Erythroblast (primary cell): ENCODE data around the gene ZNF385B.
"Not testable (repeated sequence)": the region's sequence is repeated elsewhere in the genome, so short reads cannot be mapped to it uniquely, and the experiment has no call there.

Source experiments
- DNase-seq, 2 experiments: peaks; one replicate each; lab custom pipeline; 2025; lab: John Stamatoyannopoulos, UW
- GATA1 ChIP-seq: IDR thresholded peaks from 2 replicates; pipeline ENCODE4 v1.6.1; 2011; ENCODE audit warnings: low read depth, mild to moderate bottlenecking, control low read depth, low read length, moderate library complexity
- POLR2A ChIP-seq: IDR thresholded peaks from 2 replicates; pipeline ENCODE4 v1.6.1; 2011; ENCODE audit warnings: mild to moderate bottlenecking, low read length

ZNF385B gene

DNA sequence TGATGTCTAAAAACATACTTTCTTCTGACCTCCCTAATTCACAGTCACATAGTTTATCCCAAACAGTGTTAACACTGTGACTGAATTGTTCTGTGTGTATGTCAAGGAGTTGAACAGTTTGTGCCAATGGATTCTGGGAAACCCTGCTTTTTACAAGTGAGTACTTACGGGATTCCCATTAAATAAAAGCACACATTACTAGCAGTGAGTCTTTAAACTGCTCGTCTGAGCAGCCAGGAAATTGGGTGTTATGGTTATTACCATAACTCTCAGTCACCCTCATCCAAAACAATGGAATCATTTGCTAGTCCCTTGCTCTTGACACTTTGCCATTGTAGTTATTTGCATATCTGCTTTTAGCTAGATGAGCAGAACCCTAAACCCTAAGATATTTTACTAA is 209.1 kb downstream of the ZNF385B start:
- no peak for TF ChIP-seq POLR2A
- TF ChIP-seq GATA1, result no peak
- DNase-seq, result no peak

DNA sequence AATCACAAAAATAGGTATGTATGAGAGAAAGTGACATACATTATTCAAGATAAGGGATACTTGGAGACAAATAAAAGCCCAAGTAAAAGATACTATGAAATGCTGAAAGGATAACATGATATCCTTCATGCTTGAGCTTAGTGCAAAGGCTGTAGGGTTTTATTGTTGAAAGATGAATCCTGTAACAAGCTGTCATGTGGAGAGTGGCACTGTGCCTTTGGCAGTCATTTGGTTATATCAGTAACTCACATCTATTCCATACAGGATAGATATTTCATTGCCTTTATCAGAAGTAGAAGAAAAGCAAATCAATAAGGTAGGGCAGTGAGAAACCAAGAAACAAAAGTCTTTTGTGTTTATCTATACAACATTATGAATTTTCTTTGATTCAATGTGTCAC is 211.0 kb downstream of the ZNF385B start:
- no peak for TF ChIP-seq POLR2A
- TF ChIP-seq GATA1, result no peak
- DNase-seq, result no peak

DNA sequence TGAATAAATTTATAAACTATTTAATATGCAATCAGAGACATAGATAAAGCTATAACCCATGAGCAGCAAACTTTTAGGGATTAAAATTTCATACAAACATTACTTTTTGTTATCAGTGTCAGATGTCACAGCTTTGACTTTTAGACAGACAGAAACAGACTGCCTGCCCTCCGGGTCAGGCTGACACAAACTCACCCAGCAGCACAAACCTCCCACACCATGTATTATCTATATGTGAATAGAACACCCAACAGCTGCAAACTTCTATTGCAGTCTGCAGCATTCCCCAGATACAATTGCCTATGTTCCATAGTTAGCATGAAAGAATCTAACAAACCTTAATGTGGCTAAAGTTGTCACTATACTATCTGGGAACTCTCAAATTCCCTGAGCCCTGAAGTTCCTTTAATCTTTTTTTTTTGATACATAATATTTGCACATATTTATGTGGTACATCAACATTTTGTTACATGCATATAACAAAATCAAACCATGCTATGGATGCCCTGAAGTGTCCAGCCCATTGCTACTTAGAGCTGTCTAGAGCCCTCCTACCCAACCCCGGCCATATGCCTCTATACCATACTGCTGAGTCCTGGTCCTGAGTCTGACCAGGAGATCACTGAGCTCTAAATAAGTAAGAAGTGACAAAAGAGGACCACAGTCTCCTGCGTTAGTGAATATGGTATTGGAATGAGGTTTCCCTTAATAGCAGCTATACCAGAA is 214.4 kb downstream of the ZNF385B start:
- DNase-seq, result no peak

DNA sequence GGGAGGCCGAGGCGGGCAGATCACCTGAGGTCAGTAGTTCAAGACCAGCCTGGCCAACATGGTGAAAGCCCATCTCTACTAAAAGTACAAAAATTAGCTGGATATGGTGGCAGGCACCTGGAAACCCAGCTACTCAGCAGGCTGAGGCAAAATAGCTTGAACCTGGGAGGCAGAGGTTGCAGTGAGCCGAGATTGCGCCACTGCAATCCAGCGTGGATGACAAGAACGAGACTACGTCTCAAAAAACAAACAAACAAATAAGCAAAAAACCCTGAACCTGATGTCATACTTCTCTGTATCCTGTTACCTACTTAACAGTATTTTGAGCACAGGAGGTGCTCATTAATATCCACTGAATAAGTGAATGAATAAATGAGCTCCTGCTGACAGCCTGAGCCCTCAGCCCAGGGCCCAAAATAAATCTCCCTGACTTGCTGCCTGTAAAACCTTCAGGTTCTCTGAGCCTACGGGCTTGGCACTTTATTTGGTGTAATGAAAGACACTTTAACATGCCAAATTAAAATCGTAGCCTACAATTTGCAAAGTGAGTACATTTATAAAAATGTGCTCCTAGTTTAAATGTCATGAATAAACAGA is 215.1 kb downstream of the ZNF385B start:
- no peak for TF ChIP-seq POLR2A
- no peak for TF ChIP-seq GATA1
- no peak for DNase-seq

More for the DNA sequence above, 214.4 kb downstream of the ZNF385B start:
- no peak for TF ChIP-seq POLR2A
- no peak for TF ChIP-seq GATA1

DNA sequence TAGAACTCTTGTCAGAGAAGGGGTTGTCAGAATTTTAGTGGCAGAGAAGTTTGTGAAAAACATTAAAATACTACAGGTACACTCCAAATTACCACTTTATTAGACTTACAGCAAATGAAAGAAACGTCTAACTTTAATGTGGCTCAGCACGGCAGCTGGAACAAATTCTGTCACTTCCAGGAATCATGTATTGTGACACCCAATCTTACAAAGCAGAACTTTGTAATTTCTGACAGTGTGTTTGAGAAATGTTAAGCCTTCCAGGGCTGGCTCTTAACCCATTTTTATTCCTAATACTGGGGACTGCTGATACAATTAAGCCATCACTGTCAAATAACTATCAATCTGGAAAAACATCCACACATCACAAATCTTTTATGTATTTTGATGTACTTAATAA is 216.4 kb downstream of the ZNF385B start:
- no peak for TF ChIP-seq POLR2A
- no peak for DNase-seq

DNA sequence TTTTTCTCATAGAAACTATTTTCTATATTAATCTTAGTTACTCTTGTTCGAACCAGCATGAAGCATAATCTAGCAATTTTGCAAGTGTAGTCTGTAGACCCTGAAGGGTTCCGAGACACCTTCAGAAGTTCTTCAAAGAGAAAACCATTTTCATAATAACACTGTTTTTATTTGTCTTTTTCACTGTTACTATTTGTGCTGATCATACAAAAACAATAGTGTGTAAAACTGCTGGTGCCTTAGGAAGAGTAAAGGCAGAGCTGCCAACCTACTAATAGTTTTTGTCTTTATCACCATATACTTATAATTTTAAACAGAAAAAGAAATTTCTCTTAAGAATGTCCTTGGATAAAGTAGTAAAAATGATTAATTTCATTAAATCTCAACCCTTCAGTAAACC is 218.9 kb downstream of the ZNF385B start:
- TF ChIP-seq GATA1, result no peak
- no peak for TF ChIP-seq POLR2A
- no peak for DNase-seq

DNA sequence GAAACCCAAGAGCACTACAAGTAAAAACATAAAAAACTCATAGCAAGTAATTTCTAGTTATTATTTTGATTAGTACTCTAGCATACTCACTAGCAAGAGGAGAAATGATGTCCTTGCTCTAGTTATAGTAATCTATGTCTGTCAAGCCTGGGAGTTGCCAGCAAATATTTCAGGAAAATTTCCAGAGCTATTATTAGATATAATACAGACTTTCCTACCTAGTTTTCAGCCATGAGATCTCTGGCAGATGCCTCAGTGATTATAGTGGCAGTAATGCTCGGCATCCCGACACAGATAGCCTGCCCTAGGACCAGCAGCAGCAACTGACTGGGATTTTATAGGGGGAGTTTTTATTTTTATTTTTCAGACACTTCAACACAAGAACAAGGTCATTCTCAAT is 224.4 kb downstream of the ZNF385B start:
- DNase-seq, result no peak

DNA sequence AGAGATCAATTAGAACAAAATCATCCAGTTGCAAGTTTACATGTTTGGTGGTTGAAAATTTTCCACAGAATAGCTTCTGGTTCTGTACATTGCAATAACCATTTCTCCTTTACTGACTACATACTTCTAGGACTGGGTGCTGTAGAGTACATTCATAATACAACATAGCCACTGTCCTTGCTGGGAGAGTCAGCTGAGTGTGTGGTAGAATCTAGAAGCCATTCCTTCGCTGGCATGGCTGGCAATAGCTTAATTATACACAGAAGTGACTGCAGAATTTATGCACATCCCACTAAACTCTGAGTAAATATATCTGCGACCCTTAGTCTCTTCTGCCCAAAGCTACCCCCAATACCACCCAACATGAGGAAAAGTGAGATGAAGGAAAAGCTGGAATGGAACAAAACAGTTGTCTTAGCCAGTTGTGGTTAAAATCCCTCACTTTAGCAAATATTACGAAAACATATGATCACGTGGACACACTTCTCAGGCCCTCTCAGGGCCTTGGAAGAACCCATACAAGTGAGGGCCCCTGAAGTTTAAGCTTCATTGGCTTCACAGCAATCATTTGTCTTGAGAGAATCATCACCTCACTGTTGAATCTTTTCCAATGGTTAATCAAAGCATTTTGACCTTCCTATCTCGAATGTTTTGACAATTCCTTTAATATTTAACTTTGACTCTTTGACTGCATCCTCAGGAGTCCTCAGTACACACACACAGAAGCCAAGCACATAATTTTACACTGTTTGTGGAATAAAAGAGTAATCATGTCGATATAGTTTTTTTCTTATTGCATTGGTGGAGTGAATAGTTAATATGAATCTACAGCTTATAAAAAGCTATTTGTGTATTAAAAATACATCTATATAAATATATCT is 225.1 kb downstream of the ZNF385B start:
- TF ChIP-seq POLR2A, result no peak
- no peak for TF ChIP-seq GATA1
- DNase-seq, result no peak

More for the DNA sequence above, 224.4 kb downstream of the ZNF385B start:
- TF ChIP-seq POLR2A (no peak), GATA1 (no peak)

DNA sequence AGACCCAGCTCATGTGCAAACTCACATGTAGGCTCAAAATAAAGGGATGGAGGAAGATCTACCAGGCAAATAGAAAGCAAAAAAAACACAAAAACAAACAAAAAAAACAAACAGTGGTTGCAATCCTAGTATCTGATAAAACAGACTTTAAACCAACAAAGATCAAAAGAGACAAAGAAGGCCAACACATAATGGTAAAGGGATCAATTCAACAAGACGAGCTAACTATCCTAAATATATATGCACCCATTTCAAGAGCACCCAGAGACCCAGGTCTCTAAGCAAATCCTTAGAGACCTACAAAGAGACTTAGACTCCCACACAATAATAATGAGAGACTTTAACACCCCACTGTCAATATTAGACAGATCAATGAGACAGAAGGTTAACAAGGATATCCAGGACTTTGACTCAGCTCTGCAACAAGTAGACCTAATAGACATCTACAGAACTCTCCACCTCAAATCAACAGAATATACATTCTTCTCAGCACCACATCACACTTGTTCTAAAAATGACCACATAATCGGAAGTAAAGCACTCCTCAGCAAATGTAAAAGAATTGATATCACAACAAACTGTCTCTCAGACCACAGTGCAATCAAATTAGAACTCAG is 229.5 kb downstream of the ZNF385B start:
- DNase-seq, result not testable (repeated sequence)

DNA sequence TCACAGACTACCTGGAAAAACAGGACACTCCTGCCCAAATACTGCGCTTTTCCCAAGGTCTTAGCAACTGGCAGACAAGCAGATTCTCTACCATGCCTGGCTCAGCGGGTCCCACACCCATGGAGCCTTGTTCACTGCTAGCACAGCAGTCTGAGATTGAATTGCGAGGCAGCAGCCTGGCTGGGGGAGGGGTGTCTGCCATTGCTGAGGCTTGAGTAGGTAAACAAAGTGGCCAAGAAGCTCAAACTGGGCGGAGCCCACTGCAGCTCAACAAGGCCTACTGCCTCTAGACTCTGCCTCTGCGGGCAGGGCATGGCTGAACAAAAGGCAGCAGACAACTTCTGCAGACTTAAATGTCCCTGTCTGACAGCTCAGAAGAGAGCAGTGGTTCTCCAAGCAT is 231.6 kb downstream of the ZNF385B start:
- DNase-seq, result not testable (repeated sequence)

DNA sequence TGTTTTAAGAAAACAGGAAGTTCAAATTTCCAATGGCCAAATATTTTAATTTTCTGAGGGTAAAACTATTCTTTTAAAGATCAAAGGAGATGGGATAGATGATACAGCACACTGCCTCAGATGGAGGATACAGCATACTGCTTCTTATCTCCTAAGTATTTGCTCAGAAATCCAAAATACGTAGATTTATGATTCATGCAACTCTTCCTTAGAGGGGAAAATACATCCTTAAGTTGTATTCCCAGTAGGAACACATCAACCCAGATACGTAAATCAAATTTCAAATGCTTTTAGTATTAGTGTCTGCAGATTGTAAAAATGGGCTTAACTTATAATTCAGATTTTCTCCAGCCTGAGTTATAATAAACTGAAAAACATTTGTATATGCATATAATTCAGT is 235.2 kb downstream of the ZNF385B start:
- TF ChIP-seq GATA1 (no peak), POLR2A (no peak)
- no peak for DNase-seq

DNA sequence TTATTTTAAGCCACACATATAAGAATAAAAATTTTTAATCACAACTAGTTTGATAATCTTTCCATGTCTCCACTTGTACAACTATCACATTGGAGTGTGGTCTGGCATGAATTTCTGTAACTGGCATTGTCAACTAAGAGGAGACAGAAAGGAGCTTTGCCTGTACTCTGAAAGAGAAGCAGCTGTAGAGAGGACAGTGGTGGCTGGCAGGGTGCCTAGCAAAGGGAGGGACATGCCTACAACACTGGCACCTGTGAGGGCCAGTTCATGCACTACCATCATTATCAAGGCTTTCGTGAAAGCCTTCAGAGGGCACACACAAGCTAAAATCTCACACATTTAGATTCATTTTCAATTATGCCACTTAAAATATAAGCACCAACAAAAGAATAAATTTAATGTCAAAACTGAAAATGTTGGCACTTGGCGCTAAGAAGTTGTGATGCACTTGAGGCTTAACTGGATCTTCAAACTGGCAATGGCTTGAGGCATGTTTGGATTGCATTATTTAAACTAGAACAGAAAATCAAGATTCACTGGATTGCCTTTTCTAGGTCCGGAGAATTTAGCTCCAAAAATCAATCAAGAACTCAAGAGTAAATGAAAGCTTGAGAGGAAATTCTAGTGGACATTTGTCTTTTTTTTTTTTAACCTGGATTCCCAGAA is 238.6 kb downstream of the ZNF385B start:
- no peak for DNase-seq

DNA sequence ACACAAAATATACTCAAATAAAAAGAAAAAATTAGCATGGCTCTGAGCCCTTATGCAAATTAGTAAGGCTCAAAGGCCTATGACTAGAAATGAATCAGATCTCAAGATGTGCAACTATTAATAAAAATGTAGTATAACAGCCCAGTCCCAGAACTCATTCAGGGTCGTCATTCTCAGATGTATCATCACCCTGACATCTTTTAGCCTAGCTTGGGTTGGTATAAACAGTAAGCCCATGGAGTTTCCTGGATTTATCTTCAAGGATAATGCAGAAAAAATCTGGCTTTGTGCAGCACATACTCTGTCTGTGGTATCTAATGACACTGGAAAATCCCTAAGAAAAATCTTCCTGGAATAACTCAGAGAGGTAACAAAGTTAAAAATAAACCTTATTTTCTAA is 239.3 kb downstream of the ZNF385B start:
- no peak for DNase-seq
- TF ChIP-seq GATA1, result no peak
- TF ChIP-seq POLR2A, result no peak

More for the DNA sequence above, 238.6 kb downstream of the ZNF385B start:
- no peak for TF ChIP-seq POLR2A
- no peak for TF ChIP-seq GATA1
